Upper lobe of left lung (tissue), 4 donors: ENCODE data around the gene PPP1R2.
"Not testable (repeated sequence)": the region's sequence is repeated elsewhere in the genome, so short reads cannot be mapped to it uniquely, and the experiment has no call there.

Source experiments
- CTCF ChIP-seq, 6 experiments: fragments of 450-650 bp in 4 of 6; fragments of 200-600 bp in 2 of 6; sonication (generic) in 2 of 6; IDR thresholded peaks; one replicate each; pipeline ENCODE4 v1.5.1; 2016 to 2019; ENCODE audit warnings: antibody characterized with exemption in 6 of 6
- POLR2A ChIP-seq, 4 donors: fragments of 450-650 bp; IDR thresholded peaks; one replicate each; pipeline ENCODE4 v1.5.1; 2016 to 2017; ENCODE audit warnings: antibody characterized with exemption in 4 of 4, mild to moderate bottlenecking in 2 of 4

- TF ChIP-seq POLR2A, CTCF (IDR thresholded peaks at IDR 0.05): not testable (repeated sequence)
These were observed 46.7 kb upstream of the PPP1R2 start for GRCh38 chr3:195589796-195590195.
